ENCODE measurements around the gene CLDN12.

The CLDN12 gene

GRCh38 chr7:90409667-90410066 is 6.4 kb downstream of the CLDN12 start:
- H3K4me3 ChIP-seq (ENCODE audit: low read depth, low read length), result no peak overlapping the region
- no peak for TF ChIP-seq CTCF (IDR thresholded peaks at IDR 0.05; ENCODE audit: borderline replicate concordance, insufficient read depth, low read depth, low read length)

GRCh38 chr7:90411510-90411909 is 8.2 kb downstream of the CLDN12 start:
- no peak for TF ChIP-seq CTCF (IDR thresholded peaks at IDR 0.05; ENCODE audit: borderline replicate concordance, insufficient read depth, low read depth, low read length)
- no peak overlapping the region for H3K4me3 ChIP-seq (ENCODE audit: low read depth, low read length)

DNA sequence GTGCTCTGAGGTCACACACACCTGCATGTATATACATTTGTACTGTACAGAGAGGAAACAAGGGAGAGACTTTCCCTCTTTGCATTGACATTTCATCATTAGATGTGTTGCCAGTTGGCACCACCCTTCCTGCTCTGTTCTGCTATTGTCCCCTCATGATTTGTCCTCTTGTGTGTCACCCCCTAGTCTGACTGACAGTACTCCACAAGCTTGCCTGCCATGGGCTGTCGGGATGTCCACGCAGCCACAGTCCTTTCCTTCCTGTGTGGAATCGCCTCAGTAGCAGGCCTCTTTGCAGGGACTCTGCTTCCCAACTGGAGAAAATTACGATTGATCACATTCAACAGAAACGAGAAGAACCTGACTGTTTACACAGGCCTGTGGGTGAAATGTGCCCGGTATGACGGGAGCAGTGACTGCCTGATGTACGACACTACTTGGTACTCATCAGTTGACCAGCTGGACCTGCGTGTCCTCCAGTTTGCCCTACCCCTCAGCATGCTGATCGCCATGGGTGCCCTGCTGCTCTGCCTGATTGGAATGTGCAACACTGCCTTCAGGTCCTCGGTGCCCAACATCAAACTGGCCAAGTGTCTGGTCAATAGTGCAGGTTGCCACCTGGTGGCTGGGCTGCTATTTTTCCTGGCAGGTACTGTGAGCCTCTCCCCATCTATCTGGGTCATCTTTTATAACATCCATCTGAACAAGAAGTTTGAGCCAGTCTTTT is 9.4 kb downstream of the CLDN12 start:
- H3K4me3 ChIP-seq (ENCODE audit: low read depth, low read length), result no peak overlapping the region
- TF ChIP-seq CTCF (IDR thresholded peaks at IDR 0.05; ENCODE audit: borderline replicate concordance, insufficient read depth, low read depth, low read length), result peak; percentile 31; the same call in 1 of the 2 replicates

GRCh38 chr7:90413185-90413528 is 9.9 kb downstream of the CLDN12 start:
- no peak overlapping the region for H3K4me3 ChIP-seq (ENCODE audit: low read depth, low read length)
- no peak for TF ChIP-seq CTCF (IDR thresholded peaks at IDR 0.05; ENCODE audit: borderline replicate concordance, insufficient read depth, low read depth, low read length)

DNA sequence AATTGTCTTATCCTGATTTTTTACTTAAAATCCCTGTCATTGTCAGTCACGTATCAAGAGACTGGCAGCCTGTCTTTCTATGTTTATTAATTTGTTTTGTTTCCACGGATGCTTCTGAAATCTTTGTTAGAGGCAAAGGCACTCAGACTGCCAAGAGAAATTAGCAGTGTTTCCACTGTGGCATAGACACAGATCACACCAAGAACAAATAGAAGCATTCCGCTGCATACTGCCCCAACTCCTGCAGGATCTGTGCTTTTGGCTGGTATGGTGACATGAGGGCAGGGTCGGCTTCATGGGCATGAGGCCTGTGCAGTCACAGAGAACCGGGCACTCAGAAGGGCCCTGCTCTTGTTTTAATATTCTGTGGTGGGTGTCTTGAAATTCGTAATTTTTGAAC is 18.4 kb downstream of the CLDN12 start:
- TF ChIP-seq CTCF (IDR thresholded peaks at IDR 0.05; ENCODE audit: borderline replicate concordance, insufficient read depth, low read depth, low read length), result no peak
- no peak overlapping the region for H3K4me3 ChIP-seq (ENCODE audit: low read depth, low read length)

- no peak for TF ChIP-seq CTCF (IDR thresholded peaks at IDR 0.05; ENCODE audit: borderline replicate concordance, insufficient read depth, low read depth, low read length)
- no peak overlapping the region for H3K4me3 ChIP-seq (ENCODE audit: low read depth, low read length)
Observed at GRCh38 chr7:90424720-90425119, 21.5 kb downstream of the CLDN12 start.

DNA sequence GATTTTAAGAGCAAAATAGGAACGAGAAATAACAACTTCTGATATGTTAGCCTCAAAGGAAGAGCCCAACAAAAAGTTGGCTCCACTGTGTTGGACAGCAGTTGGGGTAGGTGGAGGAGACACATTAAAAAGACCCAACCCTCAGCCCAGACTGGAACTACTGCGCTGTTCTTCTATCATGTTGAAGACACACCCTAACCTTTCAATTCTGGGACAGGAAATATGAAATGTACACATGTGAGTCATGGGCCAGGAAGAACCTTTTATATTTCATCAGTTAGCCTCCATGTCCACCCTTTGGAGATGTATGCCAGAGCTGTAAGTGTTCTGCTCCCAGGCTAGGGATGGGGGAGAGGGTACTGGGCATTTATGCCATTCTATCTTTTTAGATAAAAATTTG is 22.1 kb downstream of the CLDN12 start:
- TF ChIP-seq CTCF (IDR thresholded peaks at IDR 0.05; ENCODE audit: borderline replicate concordance, insufficient read depth, low read depth, low read length), result no peak
- no peak overlapping the region for H3K4me3 ChIP-seq (ENCODE audit: low read depth, low read length)

Data from GM12875 (cell line).